HEK293 (cell line): ENCODE results near the gene OR2Y1.

ENCODE experiments used
- CTCF ChIA-PET: fragments of 350-600 bp; formaldehyde crosslinking; extraction: SDS; loops from one replicate; lab custom pipeline; 2021; ENCODE audit warnings: antibody characterized with exemption; lab: Yijun Ruan, JAX
- POLR2A ChIA-PET: fragments of 300-600 bp; formaldehyde crosslinking; extraction: SDS; loops from one replicate; lab custom pipeline; 2020; ENCODE audit warnings: antibody characterized with exemption, inconsistent platforms; lab: Yijun Ruan, JAX
- H3K27ac ChIP-seq: fragments of 200-500 bp; sonication (Bioruptor generic); 2 replicates; pipeline ENCODE4 v1.5.1; 2014; ENCODE audit warnings: low read depth, low read length, control low read depth, inconsistent platforms; ENCODE audit errors: extremely low read depth
- H3K36me3 ChIP-seq, 2 experiments: fragments of 200-500 bp in 1 of 2; sonication (Bioruptor generic) in 1 of 2; 1 replicate in 1 of 2; 2 replicates in 1 of 2; pipeline ENCODE4 v1.5.1; 2014 to 2017; ENCODE audit warnings: inconsistent platforms in 2 of 2, low read length in 2 of 2; ENCODE audit not compliant: control insufficient read depth in 2 of 2, insufficient read depth in 1 of 2
- H3K4me1 ChIP-seq: fragments of 200-500 bp; sonication (Bioruptor generic); 2 replicates; pipeline ENCODE4 v1.5.1; 2014; ENCODE audit warnings: mild to moderate bottlenecking, low read length, inconsistent platforms; ENCODE audit not compliant: control insufficient read depth, insufficient read depth
- H3K4me3 ChIP-seq: 2 replicates; pipeline ENCODE4 v1.5.1; 2011; ENCODE audit warnings: low read depth, mild to moderate bottlenecking, control low read depth, low read length, moderate library complexity
- H3K9me3 ChIP-seq: fragments of 200-500 bp; sonication (Bioruptor generic); 2 replicates; pipeline ENCODE4 v1.5.1; 2014; ENCODE audit warnings: low read depth, low read length, inconsistent platforms; ENCODE audit not compliant: control insufficient read depth, insufficient read depth
- BCL11B ChIP-seq: fragments of 450-650 bp; formaldehyde crosslinking; IDR thresholded peaks from 2 replicates; pipeline ENCODE4 v1.5.1; 2016; ENCODE audit warnings: low read depth, missing biosample characterization, missing genetic modification characterization
- WT1 ChIP-seq: fragments of 450-650 bp; formaldehyde crosslinking; IDR thresholded peaks from 2 replicates; pipeline ENCODE4 v1.5.1; 2016; ENCODE audit warnings: missing biosample characterization, missing genetic modification characterization
- ZBTB20 ChIP-seq: fragments of 450-650 bp; formaldehyde crosslinking; IDR thresholded peaks from 2 replicates; pipeline ENCODE4 v1.5.1; 2016; ENCODE audit warnings: missing biosample characterization, missing genetic modification characterization
- ZEB2 ChIP-seq: fragments of 450-650 bp; formaldehyde crosslinking; IDR thresholded peaks from 2 replicates; pipeline ENCODE4 v1.5.1; 2016; ENCODE audit warnings: missing biosample characterization, missing genetic modification characterization
- ZNF112 ChIP-seq: fragments of 450-650 bp; formaldehyde crosslinking; IDR thresholded peaks from 2 replicates; pipeline ENCODE4 v1.5.0; 2017; ENCODE audit warnings: missing biosample characterization, missing genetic modification characterization
- ZNF169 ChIP-seq: fragments of 450-650 bp; formaldehyde crosslinking; IDR thresholded peaks from 2 replicates; pipeline ENCODE4 v1.5.1; 2016; ENCODE audit warnings: missing biosample characterization, missing genetic modification characterization
- ZNF202 ChIP-seq: fragments of 450-650 bp; formaldehyde crosslinking; IDR thresholded peaks from 2 replicates; pipeline ENCODE4 v1.5.1; 2016; ENCODE audit warnings: missing biosample characterization, missing genetic modification characterization, borderline replicate concordance
- ZNF335 ChIP-seq: fragments of 450-650 bp; formaldehyde crosslinking; conservative IDR thresholded peaks from 2 replicates; pipeline ENCODE4 v1.5.1; 2016; ENCODE audit warnings: missing biosample characterization, missing genetic modification characterization
- ZNF341 ChIP-seq: fragments of 450-650 bp; formaldehyde crosslinking; IDR thresholded peaks from 2 replicates; pipeline ENCODE4; 2016; ENCODE audit warnings: low read depth, missing biosample characterization, missing genetic modification characterization
- ZNF423 ChIP-seq: fragments of 450-650 bp; formaldehyde crosslinking; IDR thresholded peaks from 2 replicates; pipeline ENCODE4 v1.5.1; 2016; ENCODE audit warnings: missing biosample characterization, missing genetic modification characterization
- ZNF585B ChIP-seq: fragments of 450-650 bp; formaldehyde crosslinking; IDR thresholded peaks from 2 replicates; pipeline ENCODE4 v1.5.1; 2016; ENCODE audit warnings: missing biosample characterization, missing genetic modification characterization
- ZNF629 ChIP-seq: fragments of 450-650 bp; formaldehyde crosslinking; IDR thresholded peaks from 2 replicates; pipeline ENCODE4 v1.5.1; 2017; ENCODE audit warnings: missing biosample characterization, missing genetic modification characterization
- ZNF654 ChIP-seq: fragments of 450-650 bp; formaldehyde crosslinking; IDR thresholded peaks from 2 replicates; pipeline ENCODE4 v1.5.1; 2016; ENCODE audit warnings: low read depth, missing biosample characterization, missing genetic modification characterization
- ZNF707 ChIP-seq: fragments of 450-650 bp; formaldehyde crosslinking; IDR thresholded peaks from 2 replicates; pipeline ENCODE4 v1.5.1; 2016; ENCODE audit warnings: missing biosample characterization, missing genetic modification characterization
- TF ChIP-seq, protein P1 (sequence below): fragments of 450-650 bp; formaldehyde crosslinking; conservative IDR thresholded peaks from 2 replicates; pipeline ENCODE4 v1.5.1; 2016; ENCODE audit warnings: low read depth, missing biosample characterization, missing genetic modification characterization
- TF ChIP-seq, protein P2 (sequence below): fragments of 450-650 bp; formaldehyde crosslinking; IDR thresholded peaks from 2 replicates; pipeline ENCODE4 v1.5.1; 2016; ENCODE audit warnings: missing biosample characterization, missing genetic modification characterization
- TF ChIP-seq, protein P3 (sequence below): fragments of 450-650 bp; formaldehyde crosslinking; IDR thresholded peaks from 2 replicates; pipeline ENCODE4 v1.5.1; 2016; ENCODE audit warnings: missing biosample characterization, missing genetic modification characterization, borderline replicate concordance
- TF ChIP-seq, protein P4 (sequence below): fragments of 450-650 bp; formaldehyde crosslinking; IDR thresholded peaks from 2 replicates; pipeline ENCODE4 v1.5.1; 2016; ENCODE audit warnings: missing biosample characterization, missing genetic modification characterization
- TF ChIP-seq, protein P5 (sequence below): fragments of 450-650 bp; formaldehyde crosslinking; conservative IDR thresholded peaks from 2 replicates; pipeline ENCODE4 v1.5.1; 2016; ENCODE audit warnings: low read depth, missing biosample characterization, missing genetic modification characterization

OR2Y1 gene

DNA sequence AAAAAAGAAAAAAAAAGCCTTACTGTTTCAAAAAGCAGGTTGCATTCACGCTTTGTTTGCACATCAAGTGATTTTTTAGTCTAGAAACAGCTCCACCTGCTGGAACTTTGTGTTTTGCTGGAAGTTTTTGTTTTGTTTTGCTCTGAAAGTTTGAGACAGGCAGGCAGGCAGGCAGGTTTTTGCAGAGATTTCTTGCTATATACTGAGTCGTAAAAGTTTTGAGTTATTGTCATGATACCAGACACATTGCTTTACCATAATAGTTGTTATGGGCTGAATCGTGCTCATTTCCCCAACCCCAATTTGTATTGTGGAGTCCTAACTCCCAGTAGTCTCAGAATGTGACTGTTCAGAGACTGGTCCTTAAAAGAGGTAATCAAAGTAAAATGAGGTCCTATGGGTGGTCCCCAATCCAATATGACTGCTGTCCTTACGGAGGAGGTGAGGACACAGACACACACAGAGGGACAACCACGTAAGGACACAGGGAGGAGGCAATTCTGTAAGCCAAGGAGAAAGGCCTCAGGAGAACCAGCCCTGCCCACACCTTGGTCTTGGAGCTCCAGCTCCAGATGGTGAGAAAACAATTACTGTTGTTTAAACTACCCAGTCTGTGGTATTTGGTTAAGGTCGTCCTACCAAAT is 20.9 kb downstream of the OR2Y1 start:
- CTCF ChIA-PET: interaction anchor here (0.6 to 2.7 kb wide), 27 partner anchors 8 to 304 kb away, joined by 3 to 15 read pairs (median 4); no protein-coding TSS in a partner anchor
- POLR2A ChIA-PET: no interaction called here
- Histone ChIP-seq H3K9me3 (no peaks in the 10 kb centered on the region), H3K4me3 (no peak overlapping the region), H3K27ac (no peak overlapping the region), H3K4me1 (no peaks in the 10 kb centered on the region), H3K36me3 (no peaks in the 10 kb centered on the region)
- TF ChIP-seq ZEB2 (tag by site-specific recombination) (no peak), ZNF585B (tag by site-specific recombination) (no peak), ZNF169 (tag by site-specific recombination) (no peak), WT1 (tag by site-specific recombination) (no peak), ZNF335 (tag by site-specific recombination) (peak; percentile 89), ZNF112 (tag by site-specific recombination) (no peak), BCL11B (no peak), ZNF654 (tag by site-specific recombination) (peak; percentile 69), ZNF629 (tag by site-specific recombination) (no peak)
- TF ChIP-seq, protein P1, sequence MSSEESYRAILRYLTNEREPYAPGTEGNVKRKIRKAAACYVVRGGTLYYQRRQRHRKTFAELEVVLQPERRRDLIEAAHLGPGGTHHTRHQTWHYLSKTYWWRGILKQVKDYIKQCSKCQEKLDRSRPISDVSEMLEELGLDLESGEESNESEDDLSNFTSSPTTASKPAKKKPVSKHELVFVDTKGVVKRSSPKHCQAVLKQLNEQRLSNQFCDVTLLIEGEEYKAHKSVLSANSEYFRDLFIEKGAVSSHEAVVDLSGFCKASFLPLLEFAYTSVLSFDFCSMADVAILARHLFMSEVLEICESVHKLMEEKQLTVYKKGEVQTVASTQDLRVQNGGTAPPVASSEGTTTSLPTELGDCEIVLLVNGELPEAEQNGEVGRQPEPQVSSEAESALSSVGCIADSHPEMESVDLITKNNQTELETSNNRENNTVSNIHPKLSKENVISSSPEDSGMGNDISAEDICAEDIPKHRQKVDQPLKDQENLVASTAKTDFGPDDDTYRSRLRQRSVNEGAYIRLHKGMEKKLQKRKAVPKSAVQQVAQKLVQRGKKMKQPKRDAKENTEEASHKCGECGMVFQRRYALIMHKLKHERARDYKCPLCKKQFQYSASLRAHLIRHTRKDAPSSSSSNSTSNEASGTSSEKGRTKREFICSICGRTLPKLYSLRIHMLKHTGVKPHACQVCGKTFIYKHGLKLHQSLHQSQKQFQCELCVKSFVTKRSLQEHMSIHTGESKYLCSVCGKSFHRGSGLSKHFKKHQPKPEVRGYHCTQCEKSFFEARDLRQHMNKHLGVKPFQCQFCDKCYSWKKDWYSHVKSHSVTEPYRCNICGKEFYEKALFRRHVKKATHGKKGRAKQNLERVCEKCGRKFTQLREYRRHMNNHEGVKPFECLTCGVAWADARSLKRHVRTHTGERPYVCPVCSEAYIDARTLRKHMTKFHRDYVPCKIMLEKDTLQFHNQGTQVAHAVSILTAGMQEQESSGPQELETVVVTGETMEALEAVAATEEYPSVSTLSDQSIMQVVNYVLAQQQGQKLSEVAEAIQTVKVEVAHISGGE (tag by site-specific recombination): no peak
- TF ChIP-seq, protein P2, sequence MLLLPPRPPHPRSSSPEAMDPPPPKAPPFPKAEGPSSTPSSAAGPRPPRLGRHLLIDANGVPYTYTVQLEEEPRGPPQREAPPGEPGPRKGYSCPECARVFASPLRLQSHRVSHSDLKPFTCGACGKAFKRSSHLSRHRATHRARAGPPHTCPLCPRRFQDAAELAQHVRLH (tag by site-specific recombination): no peak

DNA sequence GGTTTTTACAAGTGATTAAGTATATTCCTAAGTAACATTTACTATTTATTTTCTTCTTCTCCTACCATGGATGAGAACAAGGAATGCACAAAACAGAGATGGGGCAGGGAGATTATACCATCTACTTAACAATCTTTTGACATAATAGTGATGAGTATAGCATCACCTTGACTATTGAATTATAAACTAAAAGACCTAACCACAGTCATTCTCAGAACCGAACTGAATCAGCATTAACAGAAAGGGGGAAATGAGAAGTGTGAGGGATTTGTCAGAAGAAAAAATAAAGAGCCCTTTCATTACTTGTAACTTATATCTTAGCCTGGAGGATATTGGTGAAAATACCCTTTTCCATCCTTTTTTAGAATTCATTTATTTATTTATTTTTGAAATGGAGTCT is 21.9 kb downstream of the OR2Y1 start:
- H3K27ac ChIP-seq: no peak overlapping the region
- no peak overlapping the region for H3K4me3 ChIP-seq
- no peaks in the 10 kb centered on the region for H3K4me1 ChIP-seq
- H3K9me3 ChIP-seq: no peaks in the 10 kb centered on the region
- CTCF ChIA-PET: interaction anchor here (0.6 to 2.7 kb wide), 23 partner anchors 8 to 517 kb away, joined by 3 to 15 read pairs (median 5); no protein-coding TSS in a partner anchor
- POLR2A ChIA-PET: no interaction called here
- H3K36me3 ChIP-seq: no peaks in the 10 kb centered on the region
- TF ChIP-seq, protein P3, sequence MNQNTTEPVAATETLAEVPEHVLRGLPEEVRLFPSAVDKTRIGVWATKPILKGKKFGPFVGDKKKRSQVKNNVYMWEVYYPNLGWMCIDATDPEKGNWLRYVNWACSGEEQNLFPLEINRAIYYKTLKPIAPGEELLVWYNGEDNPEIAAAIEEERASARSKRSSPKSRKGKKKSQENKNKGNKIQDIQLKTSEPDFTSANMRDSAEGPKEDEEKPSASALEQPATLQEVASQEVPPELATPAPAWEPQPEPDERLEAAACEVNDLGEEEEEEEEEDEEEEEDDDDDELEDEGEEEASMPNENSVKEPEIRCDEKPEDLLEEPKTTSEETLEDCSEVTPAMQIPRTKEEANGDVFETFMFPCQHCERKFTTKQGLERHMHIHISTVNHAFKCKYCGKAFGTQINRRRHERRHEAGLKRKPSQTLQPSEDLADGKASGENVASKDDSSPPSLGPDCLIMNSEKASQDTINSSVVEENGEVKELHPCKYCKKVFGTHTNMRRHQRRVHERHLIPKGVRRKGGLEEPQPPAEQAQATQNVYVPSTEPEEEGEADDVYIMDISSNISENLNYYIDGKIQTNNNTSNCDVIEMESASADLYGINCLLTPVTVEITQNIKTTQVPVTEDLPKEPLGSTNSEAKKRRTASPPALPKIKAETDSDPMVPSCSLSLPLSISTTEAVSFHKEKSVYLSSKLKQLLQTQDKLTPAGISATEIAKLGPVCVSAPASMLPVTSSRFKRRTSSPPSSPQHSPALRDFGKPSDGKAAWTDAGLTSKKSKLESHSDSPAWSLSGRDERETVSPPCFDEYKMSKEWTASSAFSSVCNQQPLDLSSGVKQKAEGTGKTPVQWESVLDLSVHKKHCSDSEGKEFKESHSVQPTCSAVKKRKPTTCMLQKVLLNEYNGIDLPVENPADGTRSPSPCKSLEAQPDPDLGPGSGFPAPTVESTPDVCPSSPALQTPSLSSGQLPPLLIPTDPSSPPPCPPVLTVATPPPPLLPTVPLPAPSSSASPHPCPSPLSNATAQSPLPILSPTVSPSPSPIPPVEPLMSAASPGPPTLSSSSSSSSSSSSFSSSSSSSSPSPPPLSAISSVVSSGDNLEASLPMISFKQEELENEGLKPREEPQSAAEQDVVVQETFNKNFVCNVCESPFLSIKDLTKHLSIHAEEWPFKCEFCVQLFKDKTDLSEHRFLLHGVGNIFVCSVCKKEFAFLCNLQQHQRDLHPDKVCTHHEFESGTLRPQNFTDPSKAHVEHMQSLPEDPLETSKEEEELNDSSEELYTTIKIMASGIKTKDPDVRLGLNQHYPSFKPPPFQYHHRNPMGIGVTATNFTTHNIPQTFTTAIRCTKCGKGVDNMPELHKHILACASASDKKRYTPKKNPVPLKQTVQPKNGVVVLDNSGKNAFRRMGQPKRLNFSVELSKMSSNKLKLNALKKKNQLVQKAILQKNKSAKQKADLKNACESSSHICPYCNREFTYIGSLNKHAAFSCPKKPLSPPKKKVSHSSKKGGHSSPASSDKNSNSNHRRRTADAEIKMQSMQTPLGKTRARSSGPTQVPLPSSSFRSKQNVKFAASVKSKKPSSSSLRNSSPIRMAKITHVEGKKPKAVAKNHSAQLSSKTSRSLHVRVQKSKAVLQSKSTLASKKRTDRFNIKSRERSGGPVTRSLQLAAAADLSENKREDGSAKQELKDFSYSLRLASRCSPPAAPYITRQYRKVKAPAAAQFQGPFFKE (tag by site-specific recombination): no peak
- TF ChIP-seq ZNF423 (tag by site-specific recombination) (no peak), ZNF707 (no peak), ZBTB20 (tag by site-specific recombination) (no peak), ZNF341 (tag by site-specific recombination) (no peak), ZNF202 (no peak)
- TF ChIP-seq, protein P4, sequence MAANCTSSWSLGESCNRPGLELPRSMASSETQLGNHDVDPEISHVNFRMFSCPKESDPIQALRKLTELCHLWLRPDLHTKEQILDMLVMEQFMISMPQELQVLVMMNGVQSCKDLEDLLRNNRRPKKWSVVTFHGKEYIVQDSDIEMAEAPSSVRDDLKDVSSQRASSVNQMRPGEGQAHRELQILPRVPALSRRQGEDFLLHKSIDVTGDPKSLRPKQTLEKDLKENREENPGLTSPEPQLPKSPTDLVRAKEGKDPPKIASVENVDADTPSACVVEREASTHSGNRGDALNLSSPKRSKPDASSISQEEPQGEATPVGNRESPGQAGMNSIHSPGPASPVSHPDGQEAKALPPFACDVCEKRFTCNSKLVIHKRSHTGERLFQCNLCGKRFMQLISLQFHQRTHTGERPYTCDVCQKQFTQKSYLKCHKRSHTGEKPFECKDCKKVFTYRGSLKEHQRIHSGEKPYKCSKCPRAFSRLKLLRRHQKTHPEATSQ (tag by site-specific recombination): no peak
- TF ChIP-seq, protein P5, sequence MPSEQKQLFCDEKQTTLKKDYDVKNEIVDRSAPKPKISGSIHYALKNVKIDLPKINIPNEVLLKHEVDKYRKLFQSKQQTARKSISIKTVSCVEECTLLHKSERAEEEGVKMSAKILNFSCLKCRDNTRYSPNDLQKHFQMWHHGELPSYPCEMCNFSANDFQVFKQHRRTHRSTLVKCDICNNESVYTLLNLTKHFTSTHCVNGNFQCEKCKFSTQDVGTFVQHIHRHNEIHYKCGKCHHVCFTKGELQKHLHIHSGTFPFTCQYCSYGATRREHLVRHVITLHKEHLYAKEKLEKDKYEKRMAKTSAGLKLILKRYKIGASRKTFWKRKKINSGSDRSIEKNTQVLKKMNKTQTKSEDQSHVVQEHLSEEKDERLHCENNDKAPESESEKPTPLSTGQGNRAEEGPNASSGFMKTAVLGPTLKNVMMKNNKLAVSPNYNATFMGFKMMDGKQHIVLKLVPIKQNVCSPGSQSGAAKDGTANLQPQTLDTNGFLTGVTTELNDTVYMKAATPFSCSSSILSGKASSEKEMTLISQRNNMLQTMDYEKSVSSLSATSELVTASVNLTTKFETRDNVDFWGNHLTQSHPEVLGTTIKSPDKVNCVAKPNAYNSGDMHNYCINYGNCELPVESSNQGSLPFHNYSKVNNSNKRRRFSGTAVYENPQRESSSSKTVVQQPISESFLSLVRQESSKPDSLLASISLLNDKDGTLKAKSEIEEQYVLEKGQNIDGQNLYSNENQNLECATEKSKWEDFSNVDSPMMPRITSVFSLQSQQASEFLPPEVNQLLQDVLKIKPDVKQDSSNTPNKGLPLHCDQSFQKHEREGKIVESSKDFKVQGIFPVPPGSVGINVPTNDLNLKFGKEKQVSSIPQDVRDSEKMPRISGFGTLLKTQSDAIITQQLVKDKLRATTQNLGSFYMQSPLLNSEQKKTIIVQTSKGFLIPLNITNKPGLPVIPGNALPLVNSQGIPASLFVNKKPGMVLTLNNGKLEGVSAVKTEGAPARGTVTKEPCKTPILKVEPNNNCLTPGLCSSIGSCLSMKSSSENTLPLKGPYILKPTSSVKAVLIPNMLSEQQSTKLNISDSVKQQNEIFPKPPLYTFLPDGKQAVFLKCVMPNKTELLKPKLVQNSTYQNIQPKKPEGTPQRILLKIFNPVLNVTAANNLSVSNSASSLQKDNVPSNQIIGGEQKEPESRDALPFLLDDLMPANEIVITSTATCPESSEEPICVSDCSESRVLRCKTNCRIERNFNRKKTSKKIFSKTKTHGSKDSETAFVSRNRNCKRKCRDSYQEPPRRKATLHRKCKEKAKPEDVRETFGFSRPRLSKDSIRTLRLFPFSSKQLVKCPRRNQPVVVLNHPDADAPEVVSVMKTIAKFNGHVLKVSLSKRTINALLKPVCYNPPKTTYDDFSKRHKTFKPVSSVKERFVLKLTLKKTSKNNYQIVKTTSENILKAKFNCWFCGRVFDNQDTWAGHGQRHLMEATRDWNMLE (tag by site-specific recombination): no peak
